ENCODE results near the gene SWI5.

- TF ChIP-seq CSRNP3 (CRISPR knock-in tag; IDR thresholded peaks at IDR 0.05), result no peak
- no peak for TF ChIP-seq ZC3H10 (CRISPR knock-in tag; IDR thresholded peaks at IDR 0.05)
- no peak for TF ChIP-seq ZFP30 (CRISPR knock-in tag; IDR thresholded peaks at IDR 0.05)
- no peak for TF ChIP-seq POU6F1 (CRISPR knock-in tag; IDR thresholded peaks at IDR 0.05; ENCODE audit: borderline replicate concordance, low read depth)
- TF ChIP-seq TSHZ2 (CRISPR knock-in tag; IDR thresholded peaks at IDR 0.05), result no peak
- no peak for TF ChIP-seq ZFP3 (CRISPR knock-in tag; IDR thresholded peaks at IDR 0.05)
These were observed 28.9 kb downstream of the SWI5 start for GRCh38 chr9:128304971-128305288.

Measured in SK-N-SH treated with all-trans-retinoic acid at 6 μM for 48 hours (cell line).